Keratinocyte (primary cell): ENCODE measurements around the gene MED26. TPM values are rescaled to one million over a fixed set of nuclear protein-coding genes. Genes with fewer than 3 reads are reported as not detected.

ENCODE experiments used
- DNase-seq: peaks from one replicate; pipeline ENCODE4 v3.0.0-alpha.2; 2011; ENCODE audit warnings: low read depth, missing footprints, low spot score
- FAIRE-seq: peaks from 2 replicates; lab custom pipeline; 2011; peaks lifted over from hg19 to GRCh38; lab: Jason Lieb, UNC
- H2AFZ ChIP-seq: 2 replicates; pipeline ENCODE4 v1.6.0; 2012; ENCODE audit warnings: low read length, control low read depth, inconsistent platforms; ENCODE audit not compliant: control insufficient read depth
- H3K27ac ChIP-seq: 2 replicates; pipeline ENCODE4 v1.5.1; 2011; ENCODE audit warnings: low read length; ENCODE audit not compliant: control insufficient read depth, insufficient read depth
- H3K27me3 ChIP-seq: 3 replicates; pipeline ENCODE4 v1.6.0; 2011; ENCODE audit warnings: low read length; ENCODE audit not compliant: control insufficient read depth, insufficient read depth; ENCODE audit errors: extremely low read depth
- H3K36me3 ChIP-seq, 2 experiments: 2 replicates in 1 of 2; 3 replicates in 1 of 2; pipeline ENCODE4 v1.5.1; 2011; ENCODE audit warnings: low read length in 2 of 2, mild to moderate bottlenecking in 1 of 2; ENCODE audit not compliant: control insufficient read depth in 2 of 2, insufficient read depth in 2 of 2; ENCODE audit errors: extremely low read depth in 1 of 2
- H3K4me1 ChIP-seq: 3 replicates; pipeline ENCODE4 v1.5.1; 2011; ENCODE audit warnings: low read length; ENCODE audit not compliant: control insufficient read depth, insufficient read depth; ENCODE audit errors: extremely low read depth
- H3K4me2 ChIP-seq: 3 replicates; pipeline ENCODE4 v1.6.0; 2011; ENCODE audit warnings: low read depth, low read length; ENCODE audit not compliant: control insufficient read depth, insufficient read depth; ENCODE audit errors: extremely low read depth
- H3K4me3 ChIP-seq, 3 experiments: fragments of 200-600 bp in 1 of 3; sonication (generic) in 1 of 3; 2 replicates in 2 of 3; 3 replicates in 1 of 3; pipeline ENCODE4 v1.5.1; 2011 to 2016; ENCODE audit warnings: low read length in 3 of 3, mild to moderate bottlenecking in 3 of 3, control low read depth in 2 of 3, inconsistent platforms in 1 of 3, low read depth in 1 of 3, mixed read lengths in 1 of 3, mixed run types in 1 of 3, moderate library complexity in 1 of 3; ENCODE audit not compliant: control insufficient read depth in 2 of 3, insufficient read depth in 2 of 3; ENCODE audit errors: extremely low read depth in 1 of 3
- H3K79me2 ChIP-seq: 2 replicates; pipeline ENCODE4 v1.6.0; 2012; ENCODE audit warnings: low read length; ENCODE audit not compliant: control insufficient read depth, insufficient read depth
- H3K9ac ChIP-seq: 3 replicates; pipeline ENCODE4 v1.6.0; 2011; ENCODE audit warnings: low read length; ENCODE audit not compliant: control insufficient read depth, insufficient read depth; ENCODE audit errors: extremely low read depth
- H3K9me1 ChIP-seq: 3 replicates; pipeline ENCODE4 v1.6.0; 2011; ENCODE audit warnings: low read length; ENCODE audit not compliant: control insufficient read depth, insufficient read depth; ENCODE audit errors: extremely low read depth
- H3K9me3 ChIP-seq: 2 replicates; pipeline ENCODE4 v1.5.1; 2012; ENCODE audit warnings: low read depth, low read length; ENCODE audit not compliant: control insufficient read depth
- H4K20me1 ChIP-seq: 3 replicates; pipeline ENCODE4 v1.6.0; 2011; ENCODE audit warnings: low read length; ENCODE audit not compliant: control insufficient read depth, insufficient read depth; ENCODE audit errors: extremely low read depth
- EZH2 ChIP-seq: IDR thresholded peaks from one replicate; pipeline ENCODE4 v1.6.1; 2012; ENCODE audit warnings: inconsistent platforms, mild to moderate bottlenecking, low read length, moderate library complexity
- dilution Hi-C: fragments of 300-500 bp; cut with MboI; formaldehyde crosslinking; loops from one replicate; pipeline ENCODE4 v1.7.0; 2020; ENCODE audit warnings: low sequenced_read_pairs; ENCODE audit not compliant: extremely low pct_ligation_motif_present
- polyA plus RNA-seq, 5 experiments: library from polyadenylated mRNA; depleted of rRNA in 3 of 5; stranded (reverse) in 3 of 5; stranded (forward) in 1 of 5; unstranded in 1 of 5; fragments of >200 nt; gene quantifications; 1 replicate in 1 of 5; 2 replicates in 3 of 5; 3 replicates in 1 of 5; pipeline versions ENCODE4 v1.2.1 to v1.2.3, GENCODE V29; 2011 to 2012; ENCODE audit warnings: missing spikeins in 2 of 5, low read depth in 1 of 5, low replicate concordance in 1 of 5
- TF ChIP-seq, protein P1 (sequence below), 3 experiments: IDR thresholded peaks in 1 of 3; conservative IDR thresholded peaks in 1 of 3; optimal IDR thresholded peaks in 1 of 3; 2 replicates in 2 of 3; 3 replicates in 1 of 3; pipeline versions ENCODE3 to v1.5.1; 2011; ENCODE audit warnings: low read length in 3 of 3, mild to moderate bottlenecking in 3 of 3, moderate library complexity in 2 of 3, control low read depth in 1 of 3, inconsistent platforms in 1 of 3; ENCODE audit not compliant: insufficient read depth in 2 of 3; ENCODE audit errors: extremely low read depth in 1 of 3

The MED26 gene
- polyA plus RNA-seq, 1 donor (not counting 4 experiments of a cell fraction or from before 2014, with no cell fraction given), result 4.7 TPM

DNA sequence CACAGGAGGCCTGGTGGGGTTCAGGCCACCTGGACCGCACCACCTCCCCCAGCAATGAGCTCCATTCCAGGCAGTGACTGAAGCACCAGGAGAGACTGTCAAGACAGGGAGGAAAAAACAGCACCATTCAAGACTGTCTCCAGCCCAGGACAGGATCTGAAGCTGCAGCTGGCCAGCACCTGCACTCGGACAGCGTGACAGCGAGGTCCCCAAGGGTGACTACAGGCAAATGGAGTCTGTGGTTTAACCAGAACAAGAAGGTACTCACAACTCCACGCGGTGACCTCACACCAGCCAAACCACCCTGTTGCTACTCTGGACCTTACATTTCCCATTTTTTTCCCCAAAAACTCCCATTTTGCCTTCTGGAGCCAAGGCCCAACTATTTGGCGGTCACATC lies 9.8 kb downstream of the MED26 start:
- DNase-seq (no peak), FAIRE-seq (no peak)
- no peak overlapping the region for H3K27ac ChIP-seq
- no peak overlapping the region for H2AFZ ChIP-seq
- peaks cover 8 to 11% of the 10 kb centered on the region in 2 experiments for H3K36me3 ChIP-seq
- H3K9ac ChIP-seq, result no peak overlapping the region
- H3K4me1 ChIP-seq, result peaks cover 7% of the 10 kb centered on the region
- dilution Hi-C loops, result no loop called here
- no peaks in the 10 kb centered on the region for H3K27me3 ChIP-seq
- H3K9me1 ChIP-seq, result peaks cover 11% of the 10 kb centered on the region
- no peaks in the 10 kb centered on the region for H3K9me3 ChIP-seq
- peaks cover 98% of the 10 kb centered on the region for H3K79me2 ChIP-seq
- no peak overlapping the region for H3K4me3 ChIP-seq
- TF ChIP-seq, protein P1, sequence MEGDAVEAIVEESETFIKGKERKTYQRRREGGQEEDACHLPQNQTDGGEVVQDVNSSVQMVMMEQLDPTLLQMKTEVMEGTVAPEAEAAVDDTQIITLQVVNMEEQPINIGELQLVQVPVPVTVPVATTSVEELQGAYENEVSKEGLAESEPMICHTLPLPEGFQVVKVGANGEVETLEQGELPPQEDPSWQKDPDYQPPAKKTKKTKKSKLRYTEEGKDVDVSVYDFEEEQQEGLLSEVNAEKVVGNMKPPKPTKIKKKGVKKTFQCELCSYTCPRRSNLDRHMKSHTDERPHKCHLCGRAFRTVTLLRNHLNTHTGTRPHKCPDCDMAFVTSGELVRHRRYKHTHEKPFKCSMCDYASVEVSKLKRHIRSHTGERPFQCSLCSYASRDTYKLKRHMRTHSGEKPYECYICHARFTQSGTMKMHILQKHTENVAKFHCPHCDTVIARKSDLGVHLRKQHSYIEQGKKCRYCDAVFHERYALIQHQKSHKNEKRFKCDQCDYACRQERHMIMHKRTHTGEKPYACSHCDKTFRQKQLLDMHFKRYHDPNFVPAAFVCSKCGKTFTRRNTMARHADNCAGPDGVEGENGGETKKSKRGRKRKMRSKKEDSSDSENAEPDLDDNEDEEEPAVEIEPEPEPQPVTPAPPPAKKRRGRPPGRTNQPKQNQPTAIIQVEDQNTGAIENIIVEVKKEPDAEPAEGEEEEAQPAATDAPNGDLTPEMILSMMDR (optimal IDR thresholded peaks at IDR 0.05 in 1 of 3, IDR thresholded peaks at IDR 0.05 in 1 of 3, conservative IDR thresholded peaks at IDR 0.05 in 1 of 3; ENCODE audit: extremely low read depth in 1 of 3, insufficient read depth in 2 of 3, low read length in 3 of 3), result no peak
- no peak for TF ChIP-seq EZH2
- H3K4me2 ChIP-seq, result no peak overlapping the region
- H4K20me1 ChIP-seq, result peaks cover 64% of the 10 kb centered on the region

DNA sequence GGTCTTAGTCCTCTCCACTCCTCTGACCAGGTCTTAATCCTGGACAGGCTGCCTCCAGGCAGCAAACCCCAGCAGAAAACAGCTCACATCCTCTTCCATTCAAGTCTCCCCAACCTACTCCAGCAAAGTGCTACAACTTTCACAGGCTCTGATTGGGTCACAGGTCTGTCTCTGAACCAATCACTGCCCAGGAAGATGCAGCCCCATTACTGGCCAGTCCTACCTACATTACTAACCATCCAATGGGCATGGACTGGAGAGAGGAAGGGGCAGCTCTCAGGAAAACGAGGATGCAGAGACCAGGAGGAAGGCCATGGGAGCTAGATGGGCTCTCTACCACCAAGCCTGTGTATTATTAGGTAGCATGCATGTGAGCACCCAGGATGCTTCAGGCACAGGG lies 12.2 kb downstream of the MED26 start:
- Histone ChIP-seq H3K79me2 (peaks cover 97% of the 10 kb centered on the region), H3K36me3 (peaks cover 3% of the 10 kb centered on the region in 2 experiments), H2AFZ (no peak overlapping the region), H3K27ac (no peak overlapping the region), H3K4me3 (no peak overlapping the region), H3K4me1 (peaks cover 7% of the 10 kb centered on the region), H3K9ac (no peak overlapping the region), H3K27me3 (no peaks in the 10 kb centered on the region), H3K4me2 (no peak overlapping the region), H3K9me1 (peaks cover 5% of the 10 kb centered on the region), H3K9me3 (no peaks in the 10 kb centered on the region), H4K20me1 (peaks cover 46% of the 10 kb centered on the region)
- DNase-seq (no peak), FAIRE-seq (no peak)
- dilution Hi-C loops, result no loop called here
- no peak for TF ChIP-seq EZH2
- TF ChIP-seq, protein P1 (optimal IDR thresholded peaks at IDR 0.05 in 1 of 3, IDR thresholded peaks at IDR 0.05 in 1 of 3, conservative IDR thresholded peaks at IDR 0.05 in 1 of 3; ENCODE audit: extremely low read depth in 1 of 3, insufficient read depth in 2 of 3, low read length in 3 of 3), result no peak
